HG03095 (cell line): Measurements from ENCODE around the gene SLIT1.
"Not testable (repeated sequence)": the region's sequence is repeated elsewhere in the genome, so short reads cannot be mapped to it uniquely, and the experiment has no call there.

Experiments used
- ATAC-seq: cut with Tn5 transposase; IDR thresholded peaks from one replicate; pipeline ENCODE4 v1.9.1; 2021; ENCODE audit warnings: moderate library complexity; ENCODE audit not compliant: unreplicated experiment

SLIT1 gene

DNA sequence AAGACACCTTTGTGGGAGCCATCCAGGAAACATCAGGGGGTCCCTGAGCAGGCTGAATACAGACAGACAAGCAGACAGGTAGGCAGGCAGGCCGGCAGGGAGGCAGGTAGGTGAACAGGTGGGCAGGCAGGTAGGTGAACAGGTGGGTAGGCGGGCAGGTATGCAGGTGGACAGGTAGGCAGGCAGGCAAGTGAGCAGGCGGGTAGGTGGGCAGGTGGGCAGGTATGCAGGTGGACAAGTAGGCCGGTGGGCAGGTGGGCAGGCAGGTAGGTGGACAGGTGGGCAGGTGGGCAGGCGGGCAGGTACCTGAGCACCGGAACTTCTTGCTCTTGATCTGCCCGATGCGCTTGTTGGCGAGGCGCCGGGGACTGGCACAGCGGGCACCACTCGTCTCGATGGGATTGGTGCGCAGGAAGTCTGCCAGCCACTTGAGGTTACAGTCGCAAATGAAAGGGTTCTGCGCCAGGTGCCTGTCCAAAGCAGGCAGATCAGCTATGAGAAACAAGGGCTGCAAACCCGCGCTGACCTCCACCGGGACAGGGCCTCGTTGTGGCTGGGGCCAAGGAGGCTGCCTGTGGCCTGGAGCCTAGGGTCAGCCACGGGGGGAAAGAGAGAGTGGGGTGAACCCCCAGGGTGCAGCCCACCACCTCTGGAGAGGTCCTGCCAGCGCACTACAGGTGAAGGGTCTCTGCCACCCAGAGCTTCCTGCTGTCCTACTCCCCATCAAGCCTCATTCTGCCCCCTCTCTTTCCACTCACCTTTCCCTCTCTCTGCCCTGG lies 136.9 kb downstream of the SLIT1 start:
- ATAC-seq, result no peak

- ATAC-seq, result no peak
These were observed 138.0 kb downstream of the SLIT1 start for GRCh38 chr10:97047788-97048187.

GRCh38 chr10:97047083-97047736 lies 138.5 kb downstream of the SLIT1 start:
- no peak for ATAC-seq

- no peak for ATAC-seq
These were observed 139.2 kb downstream of the SLIT1 start for GRCh38 chr10:97046456-97047082.

GRCh38 chr10:97043563-97043855 lies 142.2 kb downstream of the SLIT1 start:
- ATAC-seq, result no peak

DNA sequence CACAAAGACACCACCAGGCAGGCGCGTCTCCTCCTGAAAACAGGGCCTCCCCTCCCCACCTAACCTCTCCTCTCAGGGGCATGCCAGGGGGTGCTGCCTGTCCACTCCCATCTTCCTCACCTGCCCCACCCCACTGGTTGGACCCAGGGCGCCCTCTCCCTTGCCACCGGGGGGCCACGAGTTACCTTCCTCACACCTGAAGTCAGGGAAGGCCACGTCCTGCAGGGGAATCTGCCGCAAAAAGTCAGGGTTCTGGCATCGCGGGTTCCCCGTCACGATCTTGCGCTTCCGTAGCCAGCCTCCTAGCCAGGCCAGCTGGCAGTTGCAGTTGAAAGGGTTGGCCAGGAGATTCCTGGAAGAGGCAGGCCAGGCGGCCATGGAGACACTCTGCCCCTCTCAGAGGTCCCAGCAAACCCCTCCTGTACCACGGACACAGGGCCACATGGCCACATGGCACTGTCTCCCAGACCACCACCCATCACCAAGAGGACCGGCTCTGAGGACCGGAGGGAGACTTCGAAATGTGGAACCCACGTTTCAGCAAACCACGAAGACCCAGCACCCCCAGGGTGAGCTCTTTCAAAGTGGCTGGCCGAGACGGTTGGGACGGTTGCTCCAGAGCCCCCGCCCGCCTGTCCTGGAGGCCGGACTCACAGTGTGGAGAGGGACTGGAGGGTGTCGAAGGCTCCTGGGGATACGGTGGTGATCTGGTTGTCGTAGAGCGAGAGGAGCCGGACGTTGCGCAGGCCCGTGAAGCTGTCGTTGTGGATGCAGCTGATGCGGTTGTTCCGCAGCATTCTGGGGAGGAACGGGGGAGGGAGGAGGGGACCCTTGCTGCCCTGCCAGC lies 142.8 kb downstream of the SLIT1 start:
- no peak for ATAC-seq

DNA sequence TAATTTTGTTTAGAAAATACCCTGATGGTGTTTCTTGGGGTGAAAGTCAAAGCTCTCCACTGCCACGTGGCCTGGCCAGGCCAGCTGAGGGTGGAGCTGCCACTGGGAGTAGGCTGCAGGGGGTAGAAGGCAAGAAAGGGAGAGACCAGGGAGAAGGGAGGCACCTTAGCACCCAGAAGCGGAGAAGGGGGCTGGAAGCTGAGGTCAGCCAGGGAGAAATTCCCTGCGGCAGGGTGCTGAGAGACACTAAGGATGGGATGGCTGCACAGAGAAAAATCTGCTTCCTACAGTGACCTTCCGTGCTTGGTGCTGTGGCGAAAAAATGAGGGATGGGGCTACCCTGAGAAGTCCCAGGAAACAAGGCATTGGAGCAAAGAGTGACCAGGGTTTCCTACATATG lies 143.7 kb downstream of the SLIT1 start:
- ATAC-seq, result no peak

- no peak for ATAC-seq
These were observed 145.1 kb downstream of the SLIT1 start for GRCh38 chr10:97040706-97041105.

DNA sequence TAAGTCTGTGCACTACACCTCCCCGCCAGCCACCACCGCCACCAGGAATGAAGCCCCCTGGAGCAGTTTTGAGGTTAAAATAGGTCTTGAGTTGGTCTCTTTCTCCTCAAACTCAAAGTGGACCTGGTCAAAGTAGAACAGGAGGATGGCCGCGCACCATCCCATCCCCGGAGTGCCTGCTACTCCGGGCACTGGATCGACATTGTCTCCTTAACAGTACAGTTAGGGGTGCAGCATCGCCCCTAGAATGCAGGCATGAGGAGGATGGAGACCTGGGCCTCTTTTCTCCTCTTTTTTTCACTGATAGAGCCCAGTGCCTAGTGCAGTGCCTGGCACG lies 145.5 kb downstream of the SLIT1 start:
- no peak for ATAC-seq

GRCh38 chr10:97039538-97040247 lies 146.1 kb downstream of the SLIT1 start:
- no peak for ATAC-seq

DNA sequence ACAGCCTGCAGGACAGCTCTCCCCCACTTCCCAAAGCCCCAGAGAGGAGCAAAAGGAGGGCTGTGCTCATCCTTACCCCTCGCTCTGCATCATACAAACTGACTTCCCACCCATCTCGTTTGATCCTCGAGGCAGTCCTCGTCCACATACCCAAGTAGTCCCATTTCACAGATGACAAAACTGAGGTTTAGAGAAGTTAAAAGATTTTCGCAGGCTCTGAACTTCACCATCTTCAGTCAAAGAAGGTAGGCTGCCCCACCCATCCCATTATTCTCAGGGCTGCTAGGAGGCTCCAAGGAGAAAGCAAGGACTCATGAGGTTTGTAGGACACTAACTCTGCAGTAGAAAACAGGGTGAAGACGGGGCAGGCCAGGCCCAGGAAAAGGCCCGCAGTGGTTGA lies 147.1 kb downstream of the SLIT1 start:
- no peak for ATAC-seq

- peak; percentile 80 for ATAC-seq
These were observed 148.1 kb downstream of the SLIT1 start for GRCh38 chr10:97037365-97038361.

DNA sequence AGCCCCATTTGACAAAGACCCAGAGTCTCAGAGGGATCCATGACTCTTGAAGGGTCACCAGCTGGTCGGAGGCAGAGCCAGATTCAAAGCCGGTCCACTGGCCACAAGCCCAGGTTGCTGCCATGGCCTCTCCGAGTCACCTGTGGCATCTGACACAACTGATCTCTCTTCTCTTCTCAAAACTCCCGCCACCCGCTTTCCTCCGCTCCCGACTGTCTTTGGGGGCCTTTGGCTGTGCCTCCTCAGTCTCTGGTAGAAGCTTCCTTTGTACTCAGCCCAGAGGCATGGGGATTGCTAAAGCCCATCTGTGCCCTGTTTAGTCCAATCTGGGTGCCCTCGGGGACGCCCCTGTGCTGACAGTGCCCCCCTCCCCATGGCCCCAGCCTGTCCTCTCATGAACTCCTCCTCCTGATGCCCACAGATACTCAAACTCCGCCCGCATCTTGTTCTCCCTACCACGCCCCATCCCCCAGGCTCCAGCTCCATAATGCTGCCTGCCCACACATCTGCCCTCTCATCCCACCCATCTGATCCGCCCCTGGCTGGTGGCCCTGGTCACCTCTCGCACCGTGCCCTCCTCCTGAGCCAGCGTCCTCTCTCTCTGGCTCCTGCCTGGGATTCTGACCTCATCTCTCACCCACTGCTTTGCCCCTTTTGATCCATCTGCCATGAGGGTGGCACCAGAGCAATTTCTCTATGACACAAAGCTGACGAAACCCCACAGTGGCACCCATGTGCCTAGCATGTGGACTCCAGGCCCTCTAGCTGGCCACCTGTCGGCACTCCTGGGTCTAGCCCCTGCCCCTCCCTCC lies 150.6 kb downstream of the SLIT1 start:
- ATAC-seq, result no peak

- no peak for ATAC-seq
These were observed 151.5 kb downstream of the SLIT1 start for GRCh38 chr10:97034301-97034700.

GRCh38 chr10:97033841-97034240 lies 151.9 kb downstream of the SLIT1 start:
- not testable (repeated sequence) for ATAC-seq

DNA sequence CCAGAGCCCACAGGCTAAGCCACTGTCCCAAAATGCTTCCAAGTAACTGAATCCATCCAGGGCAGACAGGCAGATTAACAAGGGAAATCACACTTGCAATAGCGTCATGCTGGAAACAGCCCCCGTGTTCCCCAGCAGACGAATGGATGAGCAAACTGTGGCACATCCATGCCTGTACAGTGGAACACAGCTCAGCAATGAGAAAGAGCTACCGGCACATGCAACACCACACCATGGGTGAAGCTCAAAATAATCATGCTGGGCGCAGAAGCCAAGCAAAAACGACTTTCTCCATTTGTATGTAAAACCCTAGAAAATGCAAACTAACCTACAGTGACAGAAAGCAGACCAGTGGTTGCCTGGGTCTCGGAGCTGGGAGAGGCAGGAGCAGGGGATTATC lies 153.1 kb downstream of the SLIT1 start:
- ATAC-seq, result no peak

- ATAC-seq, result no peak
These were observed 154.3 kb downstream of the SLIT1 start for GRCh38 chr10:97031459-97031858.

DNA sequence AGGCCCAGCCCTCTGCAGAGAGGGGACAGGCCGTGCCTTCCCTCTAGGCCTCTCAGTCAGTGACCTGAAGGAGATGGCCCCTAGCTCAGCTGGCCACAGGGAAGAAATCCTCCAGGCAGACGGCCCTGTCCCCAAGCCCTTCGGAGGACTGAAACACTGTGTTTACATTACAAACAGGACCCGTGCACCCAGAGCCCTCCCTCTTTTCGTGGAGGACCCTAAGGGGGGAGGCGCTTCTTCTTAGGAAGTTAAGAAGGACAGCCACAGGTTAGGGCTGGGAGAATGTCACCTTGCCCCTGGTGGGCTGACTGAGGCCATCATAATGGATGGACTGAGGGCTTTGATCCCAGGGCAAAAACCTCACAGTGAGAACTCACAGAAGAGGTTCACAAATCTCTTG lies 154.9 kb downstream of the SLIT1 start:
- no peak for ATAC-seq

DNA sequence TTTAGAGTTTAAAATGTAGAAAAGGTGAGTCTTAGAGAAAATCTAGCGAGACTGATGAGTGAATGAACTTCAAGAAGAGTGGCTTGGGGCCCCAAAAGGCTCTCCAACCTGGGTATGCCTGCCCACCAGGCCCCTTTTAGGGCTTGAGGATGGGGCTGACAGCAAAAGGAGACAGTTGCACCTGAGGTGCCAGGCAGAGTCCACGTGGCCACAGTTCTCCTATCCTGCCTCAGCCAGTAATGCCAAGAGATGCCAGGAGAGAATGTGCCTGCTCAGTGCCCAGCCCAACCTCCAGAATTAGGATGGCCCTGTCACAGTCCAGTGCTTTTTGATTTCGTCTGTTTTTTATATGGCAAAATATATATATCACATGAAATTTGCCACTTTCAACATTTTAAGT lies 156.5 kb downstream of the SLIT1 start:
- ATAC-seq, result no peak
